HepG2 (cell line): ENCODE measurements around the gene PPP2R5C. TPM values are rescaled to one million over a fixed set of nuclear protein-coding genes. Genes with fewer than 3 reads are reported as not detected.

ENCODE experiments used
- ARID4A ChIP-seq: sonication (generic); formaldehyde crosslinking; IDR thresholded peaks from 2 replicates; pipeline ENCODE4 v1.5.0; 2020; ENCODE audit warnings: mild to moderate bottlenecking, missing genetic modification reagents, borderline replicate concordance
- FOXC1 ChIP-seq: sonication (generic); formaldehyde crosslinking; IDR thresholded peaks from 2 replicates; pipeline ENCODE4 v1.8.0; 2022; ENCODE audit warnings: mild to moderate bottlenecking, missing genetic modification reagents, borderline replicate concordance
- HOXD1 ChIP-seq: sonication (generic); formaldehyde crosslinking; IDR thresholded peaks from 2 replicates; pipeline ENCODE4 v1.5.0; 2020; ENCODE audit warnings: missing genetic modification reagents
- ISX ChIP-seq: sonication (generic); formaldehyde crosslinking; conservative IDR thresholded peaks from 2 replicates; pipeline ENCODE4 v1.5.0; 2020; ENCODE audit warnings: missing genetic modification reagents
- JUN ChIP-seq: sonication (generic); formaldehyde crosslinking; IDR thresholded peaks from 2 replicates; pipeline ENCODE4 v1.4.0; 2020; ENCODE audit warnings: mild to moderate bottlenecking, missing genetic modification reagents
- PCBP1 ChIP-seq: fragments of 200-400 bp; formaldehyde crosslinking; IDR thresholded peaks from 2 replicates; pipeline ENCODE4 v1.6.1; 2017; ENCODE audit warnings: mild to moderate bottlenecking, low read depth, low read length, borderline replicate concordance
- RARA ChIP-seq: IDR thresholded peaks from 2 replicates; pipeline ENCODE4 v1.6.1; 2016; ENCODE audit warnings: missing genetic modification reagents, missing compliant biosample characterization
- SALL2 ChIP-seq: sonication (generic); formaldehyde crosslinking; IDR thresholded peaks from 2 replicates; pipeline ENCODE4 v1.8.1; 2023; ENCODE audit warnings: mild to moderate bottlenecking, missing genetic modification reagents, inconsistent platforms
- TFAP4 ChIP-seq: sonication (generic); IDR thresholded peaks from 2 replicates; pipeline ENCODE4 v1.6.1; 2016; ENCODE audit warnings: low read depth, borderline replicate concordance
- TRIM22 ChIP-seq: fragments of 450-650 bp; IDR thresholded peaks from 2 replicates; pipeline ENCODE4 v1.6.1; 2017
- ZNF24 ChIP-seq: fragments of 450-650 bp; IDR thresholded peaks from 2 replicates; pipeline ENCODE4 v1.6.1; 2017; ENCODE audit warnings: antibody characterized with exemption, mild to moderate bottlenecking
- ZNF326 ChIP-seq: sonication (generic); formaldehyde crosslinking; IDR thresholded peaks from 2 replicates; pipeline ENCODE4 v1.4.0; 2020; ENCODE audit warnings: missing genetic modification reagents, borderline replicate concordance
- ZNF382 ChIP-seq: sonication (generic); formaldehyde crosslinking; IDR thresholded peaks from 2 replicates; pipeline ENCODE4 v1.5.0; 2020; ENCODE audit warnings: missing genetic modification reagents, mild to moderate bottlenecking, borderline replicate concordance
- ZNF432 ChIP-seq: sonication (generic); formaldehyde crosslinking; IDR thresholded peaks from 2 replicates; pipeline ENCODE4 v1.5.0; 2020; ENCODE audit warnings: missing genetic modification reagents, mild to moderate bottlenecking, borderline replicate concordance
- ZNF44 ChIP-seq: sonication (generic); formaldehyde crosslinking; IDR thresholded peaks from 2 replicates; pipeline ENCODE4 v1.5.1; 2020; ENCODE audit warnings: mild to moderate bottlenecking, missing genetic modification reagents
- ZNF567 ChIP-seq: sonication (generic); formaldehyde crosslinking; IDR thresholded peaks from 2 replicates; pipeline ENCODE4 v1.8.1; 2023; ENCODE audit warnings: mild to moderate bottlenecking, missing genetic modification reagents, borderline replicate concordance
- ZNF672 ChIP-seq: sonication (generic); formaldehyde crosslinking; IDR thresholded peaks from 2 replicates; pipeline ENCODE4 v1.8.1; 2022; ENCODE audit warnings: missing genetic modification reagents
- ZNF674 ChIP-seq: sonication (generic); formaldehyde crosslinking; IDR thresholded peaks from 2 replicates; pipeline ENCODE4 v1.5.0; 2020; ENCODE audit warnings: low read depth, mild to moderate bottlenecking, missing genetic modification reagents
- ZNF747 ChIP-seq: sonication (generic); formaldehyde crosslinking; IDR thresholded peaks from 2 replicates; pipeline ENCODE4 v1.8.1; 2023; ENCODE audit warnings: missing genetic modification reagents, mild to moderate bottlenecking, borderline replicate concordance
- ZNF761 ChIP-seq: sonication (generic); formaldehyde crosslinking; conservative IDR thresholded peaks from 2 replicates; pipeline ENCODE4 v1.4.0; 2020; ENCODE audit warnings: mild to moderate bottlenecking, missing genetic modification reagents
- polyA plus RNA-seq, 8 experiments: library from polyadenylated mRNA; depleted of rRNA in 3 of 8; stranded (reverse) in 7 of 8; unstranded in 1 of 8; fragments of >200 nt; fragmentation: Illumina TruSeq in 4 of 8; extraction: Trizol in 4 of 8; gene quantifications; 2 replicates each; pipeline versions ENCODE4 v1.2.1 to v1.2.3, GENCODE V29; 2011 to 2016; ENCODE audit warnings: low read depth in 4 of 8, missing spikeins in 1 of 8, mixed read lengths in 1 of 8; ENCODE audit not compliant: insufficient read depth in 1 of 8
- total RNA-seq, 5 experiments: library from RNA; depleted of rRNA; stranded (reverse); fragments of >200 nt; fragmentation: Illumina TruSeq; extraction: Trizol; gene quantifications; 2 replicates each; pipeline ENCODE4 v1.2.3, GENCODE V29; 2016; ENCODE audit warnings: low read depth in 1 of 5
- TF ChIP-seq, protein P1 (sequence below): sonication (generic); formaldehyde crosslinking; IDR thresholded peaks from 2 replicates; pipeline ENCODE4 v1.4.0; 2020; ENCODE audit warnings: missing genetic modification reagents

Gene PPP2R5C
- total and polyA plus RNA-seq, 2 of the 13 experiments (the other 11 are each of a cell fraction or from before 2014, with no cell fraction given), result 74.3 to 78.5 TPM

GRCh38 chr14:101761032-101761880 lies at the start of gene PPP2R5C (continued):
- TF ChIP-seq ARID4A (CRISPR knock-in tag), result peak; percentile 88
- no peak for TF ChIP-seq ZNF326 (CRISPR knock-in tag)
- TF ChIP-seq FOXC1 (CRISPR knock-in tag), result 0 out of 2 replicates have a peak, but pooled peaks have one; percentile 28
- TF ChIP-seq HOXD1 (CRISPR knock-in tag), result no peak
- TF ChIP-seq ZNF761, result no peak
- no peak for TF ChIP-seq RARA
- TF ChIP-seq ZNF382 (CRISPR knock-in tag), result no peak
- no peak for TF ChIP-seq TFAP4
- no peak for TF ChIP-seq ZNF44
- no peak for TF ChIP-seq ZNF24
- TF ChIP-seq ZNF432 (CRISPR knock-in tag), result no peak
- TF ChIP-seq ZNF674, result 0 out of 2 replicates have a peak, but pooled peaks have one; percentile 28
- TF ChIP-seq ZNF747 (CRISPR knock-in tag), result no peak
- no peak for TF ChIP-seq ISX (CRISPR knock-in tag)
- TF ChIP-seq PCBP1, result peak; percentile 99
- no peak for TF ChIP-seq ZNF672 (CRISPR knock-in tag)
- TF ChIP-seq, protein P1, sequence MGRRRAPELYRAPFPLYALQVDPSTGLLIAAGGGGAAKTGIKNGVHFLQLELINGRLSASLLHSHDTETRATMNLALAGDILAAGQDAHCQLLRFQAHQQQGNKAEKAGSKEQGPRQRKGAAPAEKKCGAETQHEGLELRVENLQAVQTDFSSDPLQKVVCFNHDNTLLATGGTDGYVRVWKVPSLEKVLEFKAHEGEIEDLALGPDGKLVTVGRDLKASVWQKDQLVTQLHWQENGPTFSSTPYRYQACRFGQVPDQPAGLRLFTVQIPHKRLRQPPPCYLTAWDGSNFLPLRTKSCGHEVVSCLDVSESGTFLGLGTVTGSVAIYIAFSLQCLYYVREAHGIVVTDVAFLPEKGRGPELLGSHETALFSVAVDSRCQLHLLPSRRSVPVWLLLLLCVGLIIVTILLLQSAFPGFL, result no peak
- TF ChIP-seq JUN (CRISPR knock-in tag), result 0 out of 2 replicates have a peak, but pooled peaks have one; percentile 46
- no peak for TF ChIP-seq TRIM22
- TF ChIP-seq SALL2 (CRISPR knock-in tag), result no peak
- no peak for TF ChIP-seq ZNF567 (CRISPR knock-in tag)
